Measurements from ENCODE around the gene MS4A4A.

- TF ChIP-seq POLR2A (IDR thresholded peaks at IDR 0.05), result no peak
- TF ChIP-seq, protein P1, sequence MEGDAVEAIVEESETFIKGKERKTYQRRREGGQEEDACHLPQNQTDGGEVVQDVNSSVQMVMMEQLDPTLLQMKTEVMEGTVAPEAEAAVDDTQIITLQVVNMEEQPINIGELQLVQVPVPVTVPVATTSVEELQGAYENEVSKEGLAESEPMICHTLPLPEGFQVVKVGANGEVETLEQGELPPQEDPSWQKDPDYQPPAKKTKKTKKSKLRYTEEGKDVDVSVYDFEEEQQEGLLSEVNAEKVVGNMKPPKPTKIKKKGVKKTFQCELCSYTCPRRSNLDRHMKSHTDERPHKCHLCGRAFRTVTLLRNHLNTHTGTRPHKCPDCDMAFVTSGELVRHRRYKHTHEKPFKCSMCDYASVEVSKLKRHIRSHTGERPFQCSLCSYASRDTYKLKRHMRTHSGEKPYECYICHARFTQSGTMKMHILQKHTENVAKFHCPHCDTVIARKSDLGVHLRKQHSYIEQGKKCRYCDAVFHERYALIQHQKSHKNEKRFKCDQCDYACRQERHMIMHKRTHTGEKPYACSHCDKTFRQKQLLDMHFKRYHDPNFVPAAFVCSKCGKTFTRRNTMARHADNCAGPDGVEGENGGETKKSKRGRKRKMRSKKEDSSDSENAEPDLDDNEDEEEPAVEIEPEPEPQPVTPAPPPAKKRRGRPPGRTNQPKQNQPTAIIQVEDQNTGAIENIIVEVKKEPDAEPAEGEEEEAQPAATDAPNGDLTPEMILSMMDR (IDR thresholded peaks at IDR 0.05), result no peak
These were observed 52.4 kb downstream of the MS4A4A start for GRCh38 chr11:60332846-60333245.

All from thyroid gland (tissue), 4 donors.